ENCODE measurements around the gene MAP1LC3B2. TPM values are rescaled to one million over a fixed set of nuclear protein-coding genes. Genes with fewer than 3 reads are reported as not detected.

Gene MAP1LC3B2
- total and polyA plus RNA-seq, 10 of the 15 experiments (the other 5 are each of a cell fraction or from before 2014, with no cell fraction given) = 0.23 to 2.7 (median 0.72) TPM; not detected in 3

DNA sequence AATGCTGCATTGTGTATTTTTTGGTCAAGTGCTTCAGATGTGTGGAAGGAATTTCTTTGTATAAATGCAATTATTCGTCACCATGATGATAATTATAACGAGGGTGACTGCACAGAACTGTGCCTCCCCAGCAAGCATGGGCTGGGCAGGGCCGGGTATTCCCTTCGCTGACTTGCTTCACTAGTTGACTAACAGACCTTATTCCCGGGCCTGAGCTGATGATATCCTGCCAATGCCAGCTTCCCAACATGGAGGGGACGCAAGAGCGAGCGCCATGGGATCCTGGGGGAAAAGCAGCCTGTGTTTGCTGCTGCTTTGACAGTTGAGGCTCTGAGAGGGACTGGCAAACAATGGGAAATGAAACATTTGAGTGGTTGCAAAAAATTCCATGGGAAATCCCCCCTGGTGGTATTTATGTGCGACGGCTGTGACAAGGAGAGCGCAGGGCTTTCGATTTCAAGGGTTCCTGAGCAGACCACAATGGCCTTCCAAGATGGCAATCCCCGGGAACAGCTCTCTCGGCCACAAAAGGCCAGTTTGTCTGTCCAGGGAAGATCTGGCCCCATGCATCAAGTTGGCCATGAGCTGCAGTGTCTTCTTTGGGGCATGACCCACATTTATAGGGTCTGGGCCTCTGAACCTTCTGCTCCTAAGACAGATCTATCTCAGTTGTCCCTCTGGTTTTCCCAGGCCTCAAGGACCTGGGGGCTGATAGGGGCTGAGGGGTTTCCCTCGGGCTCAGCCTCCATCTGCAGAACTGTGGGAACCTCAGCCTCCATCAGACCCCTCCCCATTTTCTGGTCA lies 21.9 kb upstream of the MAP1LC3B2 start (continued):
- TF ChIP-seq ETV6 (conservative IDR thresholded peaks at IDR 0.05 in 1 of 2, IDR thresholded peaks at IDR 0.05 in 1 of 2; ENCODE audit: borderline replicate concordance in 1 of 2, low read depth in 1 of 2) (peak in 1 of 2 experiments; percentile 42; a peak in 1 of 4 replicates), CREM (IDR thresholded peaks at IDR 0.05; ENCODE audit: low read depth) (peak; percentile 82), PAX5 (IDR thresholded peaks at IDR 0.05; ENCODE audit: borderline replicate concordance, low read depth, low read length) (peak; percentile 96), MTA2 (IDR thresholded peaks at IDR 0.05; ENCODE audit: low read depth) (peak; percentile 45; the same call in 1 of the 2 replicates), ZZZ3 (IDR thresholded peaks at IDR 0.05; ENCODE audit: control insufficient read depth, insufficient read length, low read depth) (no peak), YY1 (IDR thresholded peaks at IDR 0.05; ENCODE audit: low read depth, low read length) (peak; percentile 73), FOS (IDR thresholded peaks at IDR 0.05; ENCODE audit: borderline replicate concordance, extremely low read depth, insufficient read length) (no peak), IRF4 (IDR thresholded peaks at IDR 0.05; ENCODE audit: low read depth, low read length) (peak; percentile 59; the same call in 1 of the 2 replicates), RCOR1 (conservative IDR thresholded peaks at IDR 0.05; ENCODE audit: low read depth, low read length) (no peak), TBL1XR1 (IDR thresholded peaks at IDR 0.05; ENCODE audit: low read depth, low read length) (peak; percentile 39; the same call in 1 of the 2 replicates), FOXM1 (IDR thresholded peaks at IDR 0.05; ENCODE audit: low read depth, low read length) (peak; percentile 94; the same call in 1 of the 2 replicates), NRF1 (conservative IDR thresholded peaks at IDR 0.05; ENCODE audit: low read depth, low read length) (no peak), BACH1 (IDR thresholded peaks at IDR 0.05; ENCODE audit: borderline replicate concordance) (no peak), POLR2AphosphoS5 (IDR thresholded peaks at IDR 0.05; ENCODE audit: low read length) (peak; percentile 63; the same call in 1 of the 2 replicates), EGR1 (IDR thresholded peaks at IDR 0.05; ENCODE audit: borderline replicate concordance in 1 of 2, low read depth in 2 of 2, low read length in 2 of 2) (no peak), DPF2 (IDR thresholded peaks at IDR 0.05) (peak; percentile 88), ZBED1 (IDR thresholded peaks at IDR 0.05; ENCODE audit: borderline replicate concordance) (peak; percentile 82; the same call in 1 of the 2 replicates), SMARCA5 (IDR thresholded peaks at IDR 0.05) (peak; percentile 33; the same call in 1 of the 2 replicates), IKZF1 (conservative IDR thresholded peaks at IDR 0.05) (peak; percentile 99)
- TF ChIP-seq, protein P1, sequence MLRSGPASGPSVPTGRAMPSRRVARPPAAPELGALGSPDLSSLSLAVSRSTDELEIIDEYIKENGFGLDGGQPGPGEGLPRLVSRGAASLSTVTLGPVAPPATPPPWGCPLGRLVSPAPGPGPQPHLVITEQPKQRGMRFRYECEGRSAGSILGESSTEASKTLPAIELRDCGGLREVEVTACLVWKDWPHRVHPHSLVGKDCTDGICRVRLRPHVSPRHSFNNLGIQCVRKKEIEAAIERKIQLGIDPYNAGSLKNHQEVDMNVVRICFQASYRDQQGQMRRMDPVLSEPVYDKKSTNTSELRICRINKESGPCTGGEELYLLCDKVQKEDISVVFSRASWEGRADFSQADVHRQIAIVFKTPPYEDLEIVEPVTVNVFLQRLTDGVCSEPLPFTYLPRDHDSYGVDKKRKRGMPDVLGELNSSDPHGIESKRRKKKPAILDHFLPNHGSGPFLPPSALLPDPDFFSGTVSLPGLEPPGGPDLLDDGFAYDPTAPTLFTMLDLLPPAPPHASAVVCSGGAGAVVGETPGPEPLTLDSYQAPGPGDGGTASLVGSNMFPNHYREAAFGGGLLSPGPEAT (IDR thresholded peaks at IDR 0.05; ENCODE audit: low read depth) = peak; percentile 99
- TF ChIP-seq, protein P2, sequence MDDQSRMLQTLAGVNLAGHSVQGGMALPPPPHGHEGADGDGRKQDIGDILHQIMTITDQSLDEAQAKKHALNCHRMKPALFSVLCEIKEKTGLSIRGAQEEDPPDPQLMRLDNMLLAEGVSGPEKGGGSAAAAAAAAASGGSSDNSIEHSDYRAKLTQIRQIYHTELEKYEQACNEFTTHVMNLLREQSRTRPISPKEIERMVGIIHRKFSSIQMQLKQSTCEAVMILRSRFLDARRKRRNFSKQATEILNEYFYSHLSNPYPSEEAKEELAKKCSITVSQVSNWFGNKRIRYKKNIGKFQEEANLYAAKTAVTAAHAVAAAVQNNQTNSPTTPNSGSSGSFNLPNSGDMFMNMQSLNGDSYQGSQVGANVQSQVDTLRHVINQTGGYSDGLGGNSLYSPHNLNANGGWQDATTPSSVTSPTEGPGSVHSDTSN (IDR thresholded peaks at IDR 0.05; ENCODE audit: insufficient replicate concordance, low read depth, low read length) = no peak
- TF ChIP-seq, protein P3, sequence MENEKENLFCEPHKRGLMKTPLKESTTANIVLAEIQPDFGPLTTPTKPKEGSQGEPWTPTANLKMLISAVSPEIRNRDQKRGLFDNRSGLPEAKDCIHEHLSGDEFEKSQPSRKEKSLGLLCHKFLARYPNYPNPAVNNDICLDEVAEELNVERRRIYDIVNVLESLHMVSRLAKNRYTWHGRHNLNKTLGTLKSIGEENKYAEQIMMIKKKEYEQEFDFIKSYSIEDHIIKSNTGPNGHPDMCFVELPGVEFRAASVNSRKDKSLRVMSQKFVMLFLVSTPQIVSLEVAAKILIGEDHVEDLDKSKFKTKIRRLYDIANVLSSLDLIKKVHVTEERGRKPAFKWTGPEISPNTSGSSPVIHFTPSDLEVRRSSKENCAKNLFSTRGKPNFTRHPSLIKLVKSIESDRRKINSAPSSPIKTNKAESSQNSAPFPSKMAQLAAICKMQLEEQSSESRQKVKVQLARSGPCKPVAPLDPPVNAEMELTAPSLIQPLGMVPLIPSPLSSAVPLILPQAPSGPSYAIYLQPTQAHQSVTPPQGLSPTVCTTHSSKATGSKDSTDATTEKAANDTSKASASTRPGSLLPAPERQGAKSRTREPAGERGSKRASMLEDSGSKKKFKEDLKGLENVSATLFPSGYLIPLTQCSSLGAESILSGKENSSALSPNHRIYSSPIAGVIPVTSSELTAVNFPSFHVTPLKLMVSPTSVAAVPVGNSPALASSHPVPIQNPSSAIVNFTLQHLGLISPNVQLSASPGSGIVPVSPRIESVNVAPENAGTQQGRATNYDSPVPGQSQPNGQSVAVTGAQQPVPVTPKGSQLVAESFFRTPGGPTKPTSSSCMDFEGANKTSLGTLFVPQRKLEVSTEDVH (IDR thresholded peaks at IDR 0.05; ENCODE audit: low read depth, partially characterized antibody) = no peak
- TF ChIP-seq, protein P4, sequence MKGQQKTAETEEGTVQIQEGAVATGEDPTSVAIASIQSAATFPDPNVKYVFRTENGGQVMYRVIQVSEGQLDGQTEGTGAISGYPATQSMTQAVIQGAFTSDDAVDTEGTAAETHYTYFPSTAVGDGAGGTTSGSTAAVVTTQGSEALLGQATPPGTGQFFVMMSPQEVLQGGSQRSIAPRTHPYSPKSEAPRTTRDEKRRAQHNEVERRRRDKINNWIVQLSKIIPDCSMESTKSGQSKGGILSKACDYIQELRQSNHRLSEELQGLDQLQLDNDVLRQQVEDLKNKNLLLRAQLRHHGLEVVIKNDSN (IDR thresholded peaks at IDR 0.05; ENCODE audit: borderline replicate concordance, extremely low read length, insufficient read depth, low read depth, low read length) = no peak
